HL-60/S4 treated with retinoic acid at 250 ng/mL for 4 days and 3 days (cell line): ENCODE measurements around the gene DPH2.

Experiments used
- in situ Hi-C: fragments of 300-500 bp; cut with MboI; formaldehyde crosslinking; loops from 2 replicates; pipeline ENCODE4 v1.7.0; 2022; ENCODE audit warnings: low sequenced_read_pairs

The DPH2 gene

GRCh38 chr1:43982808-43983207 lies 13.0 kb downstream of the DPH2 start:
- in situ Hi-C loops, result no loop called here

GRCh38 chr1:43983253-43983899 lies 13.6 kb downstream of the DPH2 start:
- in situ Hi-C loops, result no loop called here

- in situ Hi-C loops, result no loop called here
These were observed 15.0 kb downstream of the DPH2 start for GRCh38 chr1:43984855-43985254.

- in situ Hi-C loops, result no loop called here
These were observed 16.3 kb downstream of the DPH2 start for GRCh38 chr1:43985984-43986595.

- in situ Hi-C loops, result no loop called here
These were observed 16.9 kb downstream of the DPH2 start for GRCh38 chr1:43986712-43987111.

- in situ Hi-C loops, result no loop called here
These were observed 17.5 kb downstream of the DPH2 start for GRCh38 chr1:43987159-43987902.

- in situ Hi-C loops, result no loop called here
These were observed 20.7 kb downstream of the DPH2 start for GRCh38 chr1:43990271-43991199.

- in situ Hi-C loops, result no loop called here
These were observed 21.3 kb downstream of the DPH2 start for GRCh38 chr1:43991200-43991475.

GRCh38 chr1:43991476-43992231 lies 21.8 kb downstream of the DPH2 start, which contains the start of gene CCDC24:
CCDC24 (plus strand) TSS chr1:43991599; CDS start chr1:43991879, 280 bp downstream.
- in situ Hi-C loops, result no loop called here

GRCh38 chr1:43992232-43992995 lies 22.6 kb downstream of the DPH2 start:
- in situ Hi-C loops, result no loop called here

GRCh38 chr1:43993206-43993914 lies 23.6 kb downstream of the DPH2 start:
- in situ Hi-C loops, result no loop called here

GRCh38 chr1:43994071-43994470 lies 24.3 kb downstream of the DPH2 start:
- in situ Hi-C loops, result no loop called here

- in situ Hi-C loops, result no loop called here
These were observed 25.3 kb downstream of the DPH2 start for GRCh38 chr1:43994794-43995790.

GRCh38 chr1:43995984-43996732 lies 26.3 kb downstream of the DPH2 start:
- in situ Hi-C loops, result no loop called here

- in situ Hi-C loops, result no loop called here
These were observed 26.9 kb downstream of the DPH2 start for GRCh38 chr1:43996733-43997115.

- in situ Hi-C loops, result no loop called here
These were observed 27.6 kb downstream of the DPH2 start for GRCh38 chr1:43997295-43997999.

GRCh38 chr1:43998000-43998378 lies 28.2 kb downstream of the DPH2 start:
- in situ Hi-C loops, result no loop called here
